Fibroblast of skin of left quadriceps (primary cell): ENCODE results near the gene ZNF281.
"Not testable (repeated sequence)": the region's sequence is repeated elsewhere in the genome, so short reads cannot be mapped to it uniquely, and the experiment has no call there.

ENCODE experiments used
- DNase-seq, 2 experiments: peaks; one replicate each; pipeline ENCODE4 v3.0.0-alpha.2; 2013; ENCODE audit warnings: low read depth in 2 of 2

Gene ZNF281

GRCh38 chr1:200364091-200364759 lies 45.6 kb downstream of the ZNF281 start:
- no peak for DNase-seq

- DNase-seq = no peak
Measured at GRCh38 chr1:200363264-200363933, 46.4 kb downstream of the ZNF281 start.

- DNase-seq = no peak
Measured at GRCh38 chr1:200362421-200362820, 47.4 kb downstream of the ZNF281 start.

GRCh38 chr1:200359610-200360163 lies 50.1 kb downstream of the ZNF281 start:
- peak in 1 of 2 experiments; percentile 32 for DNase-seq

- DNase-seq = not testable (repeated sequence)
Measured at GRCh38 chr1:200357925-200358324, 51.9 kb downstream of the ZNF281 start.

- no peak for DNase-seq
Measured at GRCh38 chr1:200355801-200356200, 54.0 kb downstream of the ZNF281 start.
